ENCODE results near the gene MAP3K2. TPM values are rescaled to one million over a fixed set of nuclear protein-coding genes. Genes with fewer than 3 reads are reported as not detected.
A peak's percentile ranks its signal among the peaks of the same experiment; 100 is the strongest.

Gene MAP3K2
- total and polyA plus RNA-seq, 4 donors: 17.7 to 51.0 (median 35.0) TPM

- Histone ChIP-seq H3K4me1 (ENCODE audit: control insufficient read depth, insufficient read depth, low read length) (peaks cover 6% of the 10 kb centered on the region), H3K4me3 (ENCODE audit: low read depth, low read length) (no peak overlapping the region), H3K27ac (ENCODE audit: low read depth, low read length) (no peak overlapping the region), H3K36me3 (ENCODE audit: control insufficient read depth, insufficient read depth, low read length) (peaks cover 10% of the 10 kb centered on the region), H3K27me3 (ENCODE audit: control insufficient read depth, insufficient read depth, low read length) (peaks cover 15% of the 10 kb centered on the region), H3K9me3 (ENCODE audit: control insufficient read depth, insufficient read depth, low read length) (no peaks in the 10 kb centered on the region)
- 69% methylated on average over 5 of the region's 7 CpGs for WGBS (ENCODE audit: insufficient coverage)
- DNase-seq (ENCODE audit: low read depth in 4 of 6, low spot score in 6 of 6): no peak
These were observed 39.7 kb upstream of the MAP3K2 start for GRCh38 chr2:127427376-127428056.

DNA sequence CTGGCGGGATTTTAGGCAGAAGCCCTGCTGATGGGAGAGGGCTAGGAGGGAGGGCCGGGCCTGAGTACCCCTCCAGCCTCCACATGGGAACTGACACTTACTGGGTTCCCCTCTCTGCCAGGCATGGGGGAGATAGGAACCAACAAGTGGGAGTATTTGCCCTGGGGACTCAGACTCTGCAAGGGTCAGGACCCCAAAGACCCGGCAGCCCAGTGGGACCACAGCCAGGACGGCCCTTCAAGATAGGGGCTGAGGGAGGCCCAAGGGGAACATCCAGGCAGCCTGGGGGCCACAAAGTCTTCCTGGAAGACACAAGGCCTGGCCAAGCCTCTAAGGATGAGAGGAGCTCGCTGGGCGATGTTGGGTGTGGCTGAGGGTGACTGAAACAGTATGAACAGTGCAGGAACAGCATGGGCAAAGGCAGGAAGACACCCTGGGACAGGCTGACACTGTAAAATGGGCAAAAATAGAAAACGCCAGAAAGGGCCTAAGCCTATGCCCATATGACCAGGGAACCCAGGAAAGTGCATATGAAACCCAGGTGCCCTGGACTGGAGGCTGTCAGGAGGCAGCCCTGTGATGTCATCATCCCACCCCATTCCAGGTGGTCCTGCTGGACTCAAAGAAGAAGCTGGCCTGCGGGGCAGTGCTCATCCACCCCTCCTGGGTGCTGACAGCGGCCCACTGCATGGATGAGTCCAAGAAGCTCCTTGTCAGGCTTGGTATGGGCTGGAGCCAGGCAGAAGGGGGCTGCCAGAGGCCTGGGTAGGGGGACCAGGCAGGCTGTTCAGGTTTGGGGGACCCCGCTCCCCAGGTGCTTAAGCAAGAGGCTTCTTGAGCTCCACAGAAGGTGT is 39.0 kb upstream of the MAP3K2 start:
- Histone ChIP-seq H3K36me3 (ENCODE audit: control insufficient read depth, insufficient read depth, low read length) (peaks cover 10% of the 10 kb centered on the region), H3K27me3 (ENCODE audit: control insufficient read depth, insufficient read depth, low read length) (peaks cover 23% of the 10 kb centered on the region), H3K27ac (ENCODE audit: low read depth, low read length) (no peak overlapping the region), H3K4me3 (ENCODE audit: low read depth, low read length) (no peak overlapping the region), H3K9me3 (ENCODE audit: control insufficient read depth, insufficient read depth, low read length) (no peaks in the 10 kb centered on the region), H3K4me1 (ENCODE audit: control insufficient read depth, insufficient read depth, low read length) (peaks cover 10% of the 10 kb centered on the region)
- no peak for DNase-seq (ENCODE audit: low read depth in 4 of 6, low spot score in 6 of 6)
- 89% methylated on average over 9 of the region's 10 CpGs for WGBS (ENCODE audit: insufficient coverage)

GRCh38 chr2:127425540-127426490 is 38.0 kb upstream of the MAP3K2 start:
- Histone ChIP-seq H3K27ac (ENCODE audit: low read depth, low read length) (no peak overlapping the region), H3K4me1 (ENCODE audit: control insufficient read depth, insufficient read depth, low read length) (peaks cover 10% of the 10 kb centered on the region), H3K36me3 (ENCODE audit: control insufficient read depth, insufficient read depth, low read length) (peaks cover 10% of the 10 kb centered on the region), H3K27me3 (ENCODE audit: control insufficient read depth, insufficient read depth, low read length) (peaks cover 25% of the 10 kb centered on the region), H3K9me3 (ENCODE audit: control insufficient read depth, insufficient read depth, low read length) (no peaks in the 10 kb centered on the region), H3K4me3 (ENCODE audit: low read depth, low read length) (no peak overlapping the region)
- 92% methylated on average over 16 of the region's 16 CpGs for WGBS (ENCODE audit: insufficient coverage)
- DNase-seq (ENCODE audit: low read depth in 4 of 6, low spot score in 6 of 6): no peak

GRCh38 chr2:127424598-127425520 is 37.1 kb upstream of the MAP3K2 start:
- Histone ChIP-seq H3K4me3 (ENCODE audit: low read depth, low read length) (no peak overlapping the region), H3K4me1 (ENCODE audit: control insufficient read depth, insufficient read depth, low read length) (peaks cover 10% of the 10 kb centered on the region), H3K27ac (ENCODE audit: low read depth, low read length) (no peak overlapping the region), H3K36me3 (ENCODE audit: control insufficient read depth, insufficient read depth, low read length) (peaks cover 10% of the 10 kb centered on the region), H3K9me3 (ENCODE audit: control insufficient read depth, insufficient read depth, low read length) (no peaks in the 10 kb centered on the region), H3K27me3 (ENCODE audit: control insufficient read depth, insufficient read depth, low read length) (peaks cover 25% of the 10 kb centered on the region)
- WGBS (ENCODE audit: insufficient coverage): 61% methylated on average over 13 of the region's 13 CpGs
- DNase-seq (ENCODE audit: low read depth in 4 of 6, low spot score in 6 of 6): no peak

GRCh38 chr2:127423880-127424279 is 36.1 kb upstream of the MAP3K2 start:
- H3K27me3 ChIP-seq (ENCODE audit: control insufficient read depth, insufficient read depth, low read length): peaks cover 25% of the 10 kb centered on the region

DNA sequence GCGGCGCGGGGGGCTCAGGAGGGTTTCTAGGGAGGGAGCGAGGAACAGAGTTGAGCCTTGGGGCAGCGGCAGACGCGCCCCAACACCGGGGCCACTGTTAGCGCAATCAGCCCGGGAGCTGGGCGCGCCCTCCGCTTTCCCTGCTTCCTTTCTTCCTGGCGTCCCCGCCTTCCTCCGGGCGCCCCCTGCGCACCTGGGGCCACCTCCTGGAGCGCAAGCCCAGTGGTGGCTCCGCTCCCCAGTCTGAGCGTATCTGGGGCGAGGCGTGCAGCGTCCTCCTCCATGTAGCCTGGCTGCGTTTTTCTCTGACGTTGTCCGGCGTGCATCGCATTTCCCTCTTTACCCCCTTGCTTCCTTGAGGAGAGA is 35.7 kb upstream of the MAP3K2 start:
- WGBS (ENCODE audit: insufficient coverage): 1% methylated on average over 28 of the region's 29 CpGs
- no peaks in the 10 kb centered on the region for H3K9me3 ChIP-seq (ENCODE audit: control insufficient read depth, insufficient read depth, low read length)

More at GRCh38 chr2:127423880-127424279, 36.1 kb upstream of the MAP3K2 start:
- Histone ChIP-seq H3K4me3 (ENCODE audit: low read depth, low read length) (no peak overlapping the region), H3K27ac (ENCODE audit: low read depth, low read length) (no peak overlapping the region), H3K36me3 (ENCODE audit: control insufficient read depth, insufficient read depth, low read length) (peaks cover 10% of the 10 kb centered on the region), H3K9me3 (ENCODE audit: control insufficient read depth, insufficient read depth, low read length) (no peaks in the 10 kb centered on the region), H3K4me1 (ENCODE audit: control insufficient read depth, insufficient read depth, low read length) (peaks cover 10% of the 10 kb centered on the region)
- WGBS (ENCODE audit: insufficient coverage): 33% methylated on average over 1 of the region's 1 CpG
- no peak for DNase-seq (ENCODE audit: low read depth in 4 of 6, low spot score in 6 of 6)

DNA sequence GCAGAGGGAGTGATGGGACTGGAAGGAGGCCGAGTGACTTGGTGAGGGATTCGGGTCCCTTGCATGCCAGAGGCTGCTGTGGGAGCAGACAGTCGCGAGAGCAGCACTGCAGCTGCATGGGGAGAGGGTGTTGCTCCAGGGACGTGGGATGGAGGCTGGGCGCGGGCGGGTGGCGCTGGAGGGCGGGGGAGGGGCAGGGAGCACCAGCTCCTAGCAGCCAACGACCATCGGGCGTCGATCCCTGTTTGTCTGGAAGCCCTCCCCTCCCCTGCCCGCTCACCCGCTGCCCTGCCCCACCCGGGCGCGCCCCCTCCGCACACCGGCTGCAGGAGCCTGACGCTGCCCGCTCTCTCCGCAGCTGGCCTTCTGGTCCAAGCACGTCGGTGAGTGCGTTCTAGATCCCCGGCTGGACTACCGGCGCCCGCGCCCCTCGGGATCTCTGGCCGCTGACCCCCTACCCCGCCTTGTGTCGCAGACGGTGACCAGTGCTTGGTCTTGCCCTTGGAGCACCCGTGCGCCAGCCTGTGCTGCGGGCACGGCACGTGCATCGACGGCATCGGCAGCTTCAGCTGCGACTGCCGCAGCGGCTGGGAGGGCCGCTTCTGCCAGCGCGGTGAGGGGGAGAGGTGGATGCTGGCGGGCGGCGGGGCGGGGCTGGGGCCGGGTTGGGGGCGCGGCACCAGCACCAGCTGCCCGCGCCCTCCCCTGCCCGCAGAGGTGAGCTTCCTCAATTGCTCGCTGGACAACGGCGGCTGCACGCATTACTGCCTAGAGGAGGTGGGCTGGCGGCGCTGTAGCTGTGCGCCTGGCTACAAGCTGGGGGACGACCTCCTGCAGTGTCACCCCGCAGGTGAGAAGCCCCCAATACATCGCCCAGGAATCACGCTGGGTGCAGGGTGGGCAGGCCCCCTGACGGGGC is 35.0 kb upstream of the MAP3K2 start:
- Histone ChIP-seq H3K4me3 (ENCODE audit: low read depth, low read length) (peak overlapping the region; percentile 1), H3K27me3 (ENCODE audit: control insufficient read depth, insufficient read depth, low read length) (peaks cover 25% of the 10 kb centered on the region), H3K27ac (ENCODE audit: low read depth, low read length) (no peak overlapping the region), H3K36me3 (ENCODE audit: control insufficient read depth, insufficient read depth, low read length) (peaks cover 5% of the 10 kb centered on the region), H3K9me3 (ENCODE audit: control insufficient read depth, insufficient read depth, low read length) (no peaks in the 10 kb centered on the region), H3K4me1 (ENCODE audit: control insufficient read depth, insufficient read depth, low read length) (peaks cover 10% of the 10 kb centered on the region)
- DNase-seq (ENCODE audit: low read depth in 4 of 6, low spot score in 6 of 6): peak in 1 of 6 donors; percentile 16
- WGBS (ENCODE audit: insufficient coverage): 2% methylated on average over 70 of the region's 73 CpGs

More for the DNA sequence above, 35.7 kb upstream of the MAP3K2 start:
- no peak overlapping the region for H3K27ac ChIP-seq (ENCODE audit: low read depth, low read length)
- peaks cover 25% of the 10 kb centered on the region for H3K27me3 ChIP-seq (ENCODE audit: control insufficient read depth, insufficient read depth, low read length)
- peak overlapping the region; percentile 1 for H3K4me3 ChIP-seq (ENCODE audit: low read depth, low read length)
- DNase-seq (ENCODE audit: low read depth in 4 of 6, low spot score in 6 of 6): peak in 1 of 6 donors; percentile 15
- H3K4me1 ChIP-seq (ENCODE audit: control insufficient read depth, insufficient read depth, low read length): peaks cover 10% of the 10 kb centered on the region
- peaks cover 10% of the 10 kb centered on the region for H3K36me3 ChIP-seq (ENCODE audit: control insufficient read depth, insufficient read depth, low read length)

Measured in spinal cord (tissue), 10 donors.